DMS153 (cell line): ENCODE results near the gene RBM43.
"Not testable (repeated sequence)": the region's sequence is repeated elsewhere in the genome, so short reads cannot be mapped to it uniquely, and the experiment has no call there.

ENCODE experiments used
- DNase-seq: peaks from one replicate; lab custom pipeline; 2025; lab: John Stamatoyannopoulos, UW

RBM43 gene

GRCh38 chr2:151268085-151268484 lies 6.4 kb upstream of the RBM43 start:
- no peak for DNase-seq

GRCh38 chr2:151267537-151267936 lies 5.9 kb upstream of the RBM43 start:
- DNase-seq: no peak

GRCh38 chr2:151265991-151266390 lies 4.3 kb upstream of the RBM43 start:
- no peak for DNase-seq

- DNase-seq: no peak
These were observed 2.6 kb upstream of the RBM43 start for GRCh38 chr2:151264157-151264825.

GRCh38 chr2:151262629-151263028 lies 966 bp upstream of the RBM43 start:
- DNase-seq: no peak

- no peak for DNase-seq
These were observed 271 bp upstream of the RBM43 start for GRCh38 chr2:151261977-151262291.

GRCh38 chr2:151260573-151261230 lies 961 bp downstream of the RBM43 start:
- DNase-seq: no peak

GRCh38 chr2:151258121-151258520 lies 3.5 kb downstream of the RBM43 start:
- no peak for DNase-seq

GRCh38 chr2:151252646-151253045 lies 9.0 kb downstream of the RBM43 start:
- DNase-seq: no peak

GRCh38 chr2:151251012-151251411 lies 10.7 kb downstream of the RBM43 start:
- no peak for DNase-seq

- no peak for DNase-seq
These were observed 14.2 kb downstream of the RBM43 start for GRCh38 chr2:151247432-151247831.

- no peak for DNase-seq
These were observed 15.5 kb downstream of the RBM43 start for GRCh38 chr2:151246152-151246551.

- DNase-seq: no peak
These were observed 18.2 kb downstream of the RBM43 start for GRCh38 chr2:151243468-151243867.

- DNase-seq: no peak
These were observed 20.4 kb downstream of the RBM43 start for GRCh38 chr2:151241224-151241623.

- DNase-seq: no peak
These were observed 21.2 kb downstream of the RBM43 start for GRCh38 chr2:151240433-151240832.

- DNase-seq: no peak
These were observed 22.0 kb downstream of the RBM43 start for GRCh38 chr2:151239624-151240023.

GRCh38 chr2:151238527-151239487 lies 22.9 kb downstream of the RBM43 start:
- peak; percentile 43 for DNase-seq

- DNase-seq: no peak
These were observed 24.1 kb downstream of the RBM43 start for GRCh38 chr2:151237422-151238025.

GRCh38 chr2:151233760-151234159 lies 27.9 kb downstream of the RBM43 start:
- DNase-seq: not testable (repeated sequence)

GRCh38 chr2:151233288-151233687 lies 28.4 kb downstream of the RBM43 start:
- DNase-seq: not testable (repeated sequence)

- DNase-seq: no peak
These were observed 31.0 kb downstream of the RBM43 start for GRCh38 chr2:151230627-151231140.

- DNase-seq: no peak
These were observed 32.7 kb downstream of the RBM43 start for GRCh38 chr2:151228847-151229512.
